SU-DHL-6 (cell line): ENCODE measurements around the gene KNOP1.

Source experiments
- H2AFZ ChIP-seq: fragments of 200-600 bp; sonication (generic); 2 replicates; pipeline ENCODE4 v1.6.1; 2014; ENCODE audit warnings: low read depth, mild to moderate bottlenecking, moderate library complexity, mixed read lengths, antibody characterized with exemption, low read length; ENCODE audit not compliant: severe bottlenecking
- H3F3A ChIP-seq: fragments of 200-600 bp; shearing (Covaris generic); 2 replicates; pipeline ENCODE4 v1.6.0; 2016; ENCODE audit warnings: antibody characterized with exemption, mild to moderate bottlenecking; ENCODE audit not compliant: insufficient read depth
- H3K27ac ChIP-seq: fragments of 200-600 bp; sonication (generic); 2 replicates; pipeline ENCODE4 v1.5.1; 2016; ENCODE audit warnings: low read depth, mild to moderate bottlenecking, low read length, moderate library complexity, mixed read lengths
- H3K27me3 ChIP-seq: fragments of 200-600 bp; sonication (generic), shearing (Covaris generic); 2 replicates; pipeline ENCODE4 v1.6.0; 2014; ENCODE audit warnings: mild to moderate bottlenecking, low read length
- H3K36me3 ChIP-seq: fragments of 200-600 bp; sonication (generic); 2 replicates; pipeline ENCODE4 v1.6.1; 2014; ENCODE audit warnings: mild to moderate bottlenecking, low read length, mixed read lengths
- H3K4me2 ChIP-seq: fragments of 300-600, 200-600 bp; shearing (Covaris generic), sonication (generic); 2 replicates; pipeline ENCODE4 v1.6.0; 2014; ENCODE audit warnings: low read length, low read depth, mild to moderate bottlenecking; ENCODE audit not compliant: poor library complexity, severe bottlenecking
- H3K4me3 ChIP-seq: fragments of 200-600 bp; sonication (generic); 2 replicates; pipeline ENCODE4 v1.5.1; 2014; ENCODE audit warnings: antibody characterized with exemption, low read length, mild to moderate bottlenecking, mixed read lengths; ENCODE audit not compliant: insufficient read depth, poor library complexity, severe bottlenecking
- H3K79me2 ChIP-seq: fragments of 200-600 bp; sonication (generic); 2 replicates; pipeline ENCODE4 v1.6.1; 2014; ENCODE audit warnings: mild to moderate bottlenecking, low read length, moderate library complexity; ENCODE audit not compliant: insufficient read depth
- H3K9ac ChIP-seq: fragments of 200-600 bp; sonication (generic); 2 replicates; pipeline ENCODE4 v1.7.0; 2014; ENCODE audit warnings: mild to moderate bottlenecking, low read length
- H3K9me2 ChIP-seq: fragments of 200-600 bp; sonication (generic); replicated peaks from 2 replicates; pipeline ENCODE4 v1.6.1; 2014; ENCODE audit warnings: low read length; ENCODE audit not compliant: insufficient read depth
- H3K9me3 ChIP-seq: fragments of 200-600 bp; sonication (generic); 2 replicates; pipeline ENCODE4 v1.6.1; 2014; ENCODE audit warnings: low read length, mixed read lengths; ENCODE audit not compliant: insufficient read depth
- H4K20me1 ChIP-seq: fragments of 200-600 bp; sonication (generic); 2 replicates; pipeline ENCODE4 v1.6.1; 2014; ENCODE audit warnings: low read depth, mild to moderate bottlenecking, antibody characterized with exemption, low read length, moderate library complexity, mixed read lengths
- CTCF ChIP-seq: fragments of 200-600 bp; sonication (generic); IDR thresholded peaks from one replicate; pipeline ENCODE4 v1.5.1; 2017; ENCODE audit warnings: antibody characterized with exemption, mild to moderate bottlenecking, low read length, moderate library complexity; ENCODE audit not compliant: insufficient read depth, poor library complexity, severe bottlenecking
- EZH2phosphoT487 ChIP-seq: fragments of 200-600 bp; sonication (generic), shearing (Covaris generic); conservative IDR thresholded peaks from 2 replicates; pipeline ENCODE4 v1.6.1; 2018; ENCODE audit warnings: mild to moderate bottlenecking, antibody characterized with exemption, low read length, moderate library complexity, mixed read lengths

Gene KNOP1

GRCh38 chr16:19749571-19750080 lies 31.6 kb upstream of the KNOP1 start:
- no peak overlapping the region for H2AFZ ChIP-seq
- TF ChIP-seq CTCF (no peak), EZH2phosphoT487 (no peak)
- no peaks in the 10 kb centered on the region for H3K27me3 ChIP-seq
- no peaks in the 10 kb centered on the region for H3K9me3 ChIP-seq
- no peaks in the 10 kb centered on the region for H3K36me3 ChIP-seq
- no peak overlapping the region for H3K27ac ChIP-seq
- H3F3A ChIP-seq: no peaks in the 10 kb centered on the region
- no peak overlapping the region for H3K9ac ChIP-seq
- H3K79me2 ChIP-seq: no peaks in the 10 kb centered on the region
- H3K4me2 ChIP-seq: no peak overlapping the region
- H3K4me3 ChIP-seq: no peak overlapping the region
- no peaks in the 10 kb centered on the region for H4K20me1 ChIP-seq
- H3K9me2 ChIP-seq: no peaks in the 10 kb centered on the region

- Histone ChIP-seq H3K27me3 (no peaks in the 10 kb centered on the region), H3K9me3 (no peaks in the 10 kb centered on the region), H3K9me2 (no peaks in the 10 kb centered on the region), H3K4me2 (no peak overlapping the region), H3K4me3 (no peak overlapping the region), H3K27ac (no peak overlapping the region), H3K79me2 (no peaks in the 10 kb centered on the region), H2AFZ (no peak overlapping the region), H3K9ac (no peak overlapping the region), H3K36me3 (no peaks in the 10 kb centered on the region), H3F3A (no peaks in the 10 kb centered on the region), H4K20me1 (no peaks in the 10 kb centered on the region)
- TF ChIP-seq EZH2phosphoT487: no peak
- no peak for TF ChIP-seq CTCF
Measured at GRCh38 chr16:19748389-19749168, 30.6 kb upstream of the KNOP1 start.

- no peak overlapping the region for H3K27ac ChIP-seq
- H3K9me3 ChIP-seq: no peaks in the 10 kb centered on the region
- no peak overlapping the region for H3K4me3 ChIP-seq
- no peaks in the 10 kb centered on the region for H4K20me1 ChIP-seq
- H3F3A ChIP-seq: no peaks in the 10 kb centered on the region
- H3K79me2 ChIP-seq: no peaks in the 10 kb centered on the region
- H3K9ac ChIP-seq: no peak overlapping the region
- H3K36me3 ChIP-seq: no peaks in the 10 kb centered on the region
- no peak overlapping the region for H3K4me2 ChIP-seq
- H3K9me2 ChIP-seq: no peaks in the 10 kb centered on the region
- no peak overlapping the region for H2AFZ ChIP-seq
- TF ChIP-seq CTCF: no peak
- TF ChIP-seq EZH2phosphoT487: no peak
- H3K27me3 ChIP-seq: no peaks in the 10 kb centered on the region
Measured at GRCh38 chr16:19746561-19746960, 28.5 kb upstream of the KNOP1 start.
